GM23248 (cell line): ENCODE data around the gene ETS1.

Experiments
- EZH2 ChIP-seq: fragments of 200-600 bp; sonication (generic); IDR thresholded peaks from 2 replicates; pipeline ENCODE4 v1.6.1; 2018; ENCODE audit warnings: antibody characterized with exemption, mild to moderate bottlenecking; ENCODE audit not compliant: insufficient read depth, poor library complexity, severe bottlenecking
- EZH2phosphoT487 ChIP-seq: fragments of 200-600 bp; sonication (generic); IDR thresholded peaks from 2 replicates; pipeline ENCODE4 v1.6.1; 2018; ENCODE audit warnings: antibody characterized with exemption, moderate library complexity, mild to moderate bottlenecking, low read depth; ENCODE audit not compliant: insufficient read depth

DNA sequence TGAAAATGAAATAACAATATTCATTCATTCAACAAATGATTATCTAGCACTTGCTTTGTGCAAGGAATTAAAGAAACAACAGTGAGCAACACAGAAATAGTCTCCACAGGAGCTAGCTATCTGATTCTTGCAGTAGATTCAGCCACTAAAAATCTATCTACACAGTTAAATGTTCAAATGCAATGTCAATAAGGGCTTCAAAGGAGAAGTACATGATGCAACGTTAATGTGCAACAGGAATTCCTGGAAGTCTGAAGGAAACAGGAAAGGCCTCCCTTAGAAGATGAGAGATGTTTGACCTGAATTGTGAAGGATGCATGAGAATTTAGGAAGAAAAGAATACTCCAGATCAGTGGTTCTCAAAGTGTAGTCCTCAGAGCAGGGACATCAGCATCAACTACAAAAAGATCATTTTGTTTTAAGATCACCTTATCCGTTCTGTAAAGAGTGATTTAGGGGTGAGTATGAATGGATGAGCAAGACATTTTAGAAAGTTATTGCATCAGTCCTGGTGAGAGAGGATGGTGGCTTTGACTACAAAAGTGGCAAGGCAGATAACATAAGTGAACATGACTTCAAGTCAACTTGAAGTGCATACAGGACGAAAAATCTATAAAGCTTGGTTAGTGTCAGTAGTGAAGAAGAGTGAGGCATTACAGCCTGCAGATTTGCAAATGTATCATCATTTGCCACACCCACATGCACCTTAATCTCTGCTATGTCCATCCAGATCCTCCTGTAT lies 96.0 kb downstream of the ETS1 start:
- no peak for TF ChIP-seq EZH2phosphoT487
- no peak for TF ChIP-seq EZH2
